SK-N-SH (cell line): ENCODE data around the gene CCDC61.

Source experiments
- CHD2 ChIP-seq: fragments of 150-350 bp; IDR thresholded peaks from 2 replicates; pipeline ENCODE4 v1.6.1; 2018; ENCODE audit warnings: low read length; ENCODE audit not compliant: partially characterized antibody
- EP300 ChIP-seq, 2 experiments: IDR thresholded peaks; 2 replicates each; pipeline versions ENCODE4 v1.4.0 to v1.6.1; 2012; ENCODE audit warnings: borderline replicate concordance in 1 of 2, low read depth in 1 of 2, low read length in 1 of 2
- FOXM1 ChIP-seq: IDR thresholded peaks from 2 replicates; pipeline ENCODE4 v1.4.0; 2012; ENCODE audit warnings: low read depth, mild to moderate bottlenecking
- MEF2A ChIP-seq: IDR thresholded peaks from 2 replicates; pipeline ENCODE4 v1.4.0; 2012; ENCODE audit warnings: low read depth, borderline replicate concordance
- RCOR1 ChIP-seq: fragments of 150-350 bp; IDR thresholded peaks from 2 replicates; pipeline ENCODE4 v1.6.1; 2017; ENCODE audit warnings: antibody characterized with exemption, low read length
- RFX5 ChIP-seq: IDR thresholded peaks from 2 replicates; pipeline ENCODE4 v1.6.1; 2012; ENCODE audit warnings: mild to moderate bottlenecking, improper control_type of control experiment, low read length
- RXRA ChIP-seq: IDR thresholded peaks from 2 replicates; pipeline ENCODE4 v1.4.0; 2012; ENCODE audit warnings: low read depth, mild to moderate bottlenecking, borderline replicate concordance
- SMC3 ChIP-seq: IDR thresholded peaks from 2 replicates; pipeline ENCODE4 v1.6.1; 2012; ENCODE audit warnings: low read depth, low read length, improper control_type of control experiment
- USF2 ChIP-seq: fragments of 150-350 bp; IDR thresholded peaks from 2 replicates; pipeline ENCODE4 v1.6.1; 2017; ENCODE audit warnings: antibody characterized with exemption, low read length, low read depth, borderline replicate concordance
- TF ChIP-seq, protein P1 (sequence below): fragments of 200-600 bp; sonication (generic); IDR thresholded peaks from 2 replicates; pipeline ENCODE4 v1.6.1; 2017; ENCODE audit warnings: antibody characterized with exemption, mild to moderate bottlenecking, moderate library complexity

DNA sequence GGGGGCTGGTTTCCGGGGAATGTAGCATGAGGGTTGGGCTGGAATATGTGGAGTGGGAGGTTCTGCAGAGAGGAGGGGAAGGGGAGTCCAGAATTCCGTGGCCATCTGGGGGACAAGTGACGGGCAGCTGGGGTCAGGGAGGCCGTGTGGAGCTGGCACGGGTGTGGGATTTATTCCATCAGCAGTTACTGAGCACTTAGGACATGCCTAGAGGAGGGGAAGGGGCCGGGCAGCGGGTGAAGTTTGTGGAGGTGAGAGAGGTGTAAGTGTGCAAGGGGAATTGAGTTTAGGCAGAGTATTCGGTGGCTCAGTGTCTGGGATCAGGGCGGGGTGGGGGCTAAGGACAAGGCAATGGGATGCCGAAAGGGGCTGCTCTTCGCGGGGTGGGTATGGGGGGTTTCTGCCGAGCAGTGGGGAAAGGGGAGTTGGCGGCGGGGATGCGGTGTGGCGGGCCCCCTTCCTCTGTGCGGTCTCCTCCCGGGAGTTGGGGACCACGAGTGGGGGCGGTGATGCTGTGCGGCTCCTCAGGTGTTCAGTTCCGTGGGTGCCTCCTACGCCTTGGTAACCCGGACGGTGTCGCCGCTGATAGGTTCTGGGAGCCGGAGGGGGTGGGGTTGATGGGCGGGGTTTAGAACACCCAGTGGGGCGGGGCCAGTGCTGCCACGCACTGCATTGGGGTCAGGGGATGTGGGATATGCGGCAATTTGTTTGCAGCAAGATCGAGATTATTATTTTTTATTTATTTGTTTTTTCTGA, 5.4 kb downstream of the CCDC61 start:
- TF ChIP-seq USF2 (no peak), RFX5 (peak; percentile 94), EP300 (IDR thresholded peaks at IDR 0.05; ENCODE audit: borderline replicate concordance in 1 of 2, low read depth in 1 of 2, low read length in 1 of 2) (no peak), FOXM1 (no peak), SMC3 (no peak), CHD2 (no peak), RCOR1 (no peak), RXRA (no peak), MEF2A (no peak)
- TF ChIP-seq, protein P1, sequence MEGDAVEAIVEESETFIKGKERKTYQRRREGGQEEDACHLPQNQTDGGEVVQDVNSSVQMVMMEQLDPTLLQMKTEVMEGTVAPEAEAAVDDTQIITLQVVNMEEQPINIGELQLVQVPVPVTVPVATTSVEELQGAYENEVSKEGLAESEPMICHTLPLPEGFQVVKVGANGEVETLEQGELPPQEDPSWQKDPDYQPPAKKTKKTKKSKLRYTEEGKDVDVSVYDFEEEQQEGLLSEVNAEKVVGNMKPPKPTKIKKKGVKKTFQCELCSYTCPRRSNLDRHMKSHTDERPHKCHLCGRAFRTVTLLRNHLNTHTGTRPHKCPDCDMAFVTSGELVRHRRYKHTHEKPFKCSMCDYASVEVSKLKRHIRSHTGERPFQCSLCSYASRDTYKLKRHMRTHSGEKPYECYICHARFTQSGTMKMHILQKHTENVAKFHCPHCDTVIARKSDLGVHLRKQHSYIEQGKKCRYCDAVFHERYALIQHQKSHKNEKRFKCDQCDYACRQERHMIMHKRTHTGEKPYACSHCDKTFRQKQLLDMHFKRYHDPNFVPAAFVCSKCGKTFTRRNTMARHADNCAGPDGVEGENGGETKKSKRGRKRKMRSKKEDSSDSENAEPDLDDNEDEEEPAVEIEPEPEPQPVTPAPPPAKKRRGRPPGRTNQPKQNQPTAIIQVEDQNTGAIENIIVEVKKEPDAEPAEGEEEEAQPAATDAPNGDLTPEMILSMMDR = no peak
